Brain microvascular endothelial cell (primary cell): ENCODE data around the gene PRDM5.

Experiments used
- DNase-seq: peaks from one replicate; pipeline ENCODE4 v3.0.0-alpha.2; 2020
- H3K27ac ChIP-seq: fragments of 250-450 bp; sonication (Bioruptor Pico); 2 replicates; pipeline ENCODE4 v1.5.1; 2020; ENCODE audit warnings: mild to moderate bottlenecking, moderate library complexity
- H3K27me3 ChIP-seq: fragments of 250-450 bp; sonication (Bioruptor Pico); replicated peaks from 2 replicates; pipeline ENCODE4 v1.5.1; 2020; ENCODE audit warnings: mild to moderate bottlenecking
- H3K36me3 ChIP-seq: fragments of 250-450 bp; sonication (Bioruptor Pico); replicated peaks from 2 replicates; pipeline ENCODE4 v1.5.1; 2020; ENCODE audit warnings: mild to moderate bottlenecking
- H3K4me3 ChIP-seq: 2 replicates; pipeline ENCODE4 v1.5.1; 2011; ENCODE audit warnings: low read depth, mild to moderate bottlenecking, control low read depth, low read length, moderate library complexity
- in situ Hi-C: cut with HindIII; loops from 2 replicates; pipeline ENCODE4 v1.10.0; 2017; ENCODE audit warnings: low sequenced_read_pairs, low pct_ligation_motif_present
- TF ChIP-seq, protein P1 (sequence below): IDR thresholded peaks from 2 replicates; pipeline ENCODE4 v1.5.1; 2011; ENCODE audit warnings: low read depth, mild to moderate bottlenecking, moderate library complexity, low read length, control low read depth, inconsistent platforms; ENCODE audit errors: missing control alignments

Gene PRDM5

DNA sequence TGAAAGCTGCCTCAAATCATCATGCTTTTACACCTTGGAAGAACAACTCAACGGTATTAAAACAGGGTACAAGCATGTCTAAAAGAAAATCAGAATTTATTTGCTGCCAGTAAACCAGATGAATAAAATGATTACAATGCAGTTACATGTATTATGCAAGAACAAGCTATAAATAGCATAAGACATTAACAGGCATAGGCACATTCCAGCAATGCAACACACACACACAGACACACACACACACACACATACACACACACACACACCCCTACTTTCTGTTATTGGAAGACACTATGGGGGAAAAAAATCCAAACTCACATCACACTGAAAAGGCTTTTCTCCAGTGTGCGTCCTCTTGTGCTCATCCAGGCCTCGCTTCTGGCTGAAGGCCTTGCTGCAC lies 212.5 kb downstream of the PRDM5 start:
- DNase-seq: peak; percentile 24
- Histone ChIP-seq H3K27ac (no peak overlapping the region), H3K4me3 (no peak overlapping the region), H3K27me3 (no peaks in the 10 kb centered on the region), H3K36me3 (no peaks in the 10 kb centered on the region)
- TF ChIP-seq, protein P1, sequence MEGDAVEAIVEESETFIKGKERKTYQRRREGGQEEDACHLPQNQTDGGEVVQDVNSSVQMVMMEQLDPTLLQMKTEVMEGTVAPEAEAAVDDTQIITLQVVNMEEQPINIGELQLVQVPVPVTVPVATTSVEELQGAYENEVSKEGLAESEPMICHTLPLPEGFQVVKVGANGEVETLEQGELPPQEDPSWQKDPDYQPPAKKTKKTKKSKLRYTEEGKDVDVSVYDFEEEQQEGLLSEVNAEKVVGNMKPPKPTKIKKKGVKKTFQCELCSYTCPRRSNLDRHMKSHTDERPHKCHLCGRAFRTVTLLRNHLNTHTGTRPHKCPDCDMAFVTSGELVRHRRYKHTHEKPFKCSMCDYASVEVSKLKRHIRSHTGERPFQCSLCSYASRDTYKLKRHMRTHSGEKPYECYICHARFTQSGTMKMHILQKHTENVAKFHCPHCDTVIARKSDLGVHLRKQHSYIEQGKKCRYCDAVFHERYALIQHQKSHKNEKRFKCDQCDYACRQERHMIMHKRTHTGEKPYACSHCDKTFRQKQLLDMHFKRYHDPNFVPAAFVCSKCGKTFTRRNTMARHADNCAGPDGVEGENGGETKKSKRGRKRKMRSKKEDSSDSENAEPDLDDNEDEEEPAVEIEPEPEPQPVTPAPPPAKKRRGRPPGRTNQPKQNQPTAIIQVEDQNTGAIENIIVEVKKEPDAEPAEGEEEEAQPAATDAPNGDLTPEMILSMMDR: no peak
- in situ Hi-C loops: no loop called here

DNA sequence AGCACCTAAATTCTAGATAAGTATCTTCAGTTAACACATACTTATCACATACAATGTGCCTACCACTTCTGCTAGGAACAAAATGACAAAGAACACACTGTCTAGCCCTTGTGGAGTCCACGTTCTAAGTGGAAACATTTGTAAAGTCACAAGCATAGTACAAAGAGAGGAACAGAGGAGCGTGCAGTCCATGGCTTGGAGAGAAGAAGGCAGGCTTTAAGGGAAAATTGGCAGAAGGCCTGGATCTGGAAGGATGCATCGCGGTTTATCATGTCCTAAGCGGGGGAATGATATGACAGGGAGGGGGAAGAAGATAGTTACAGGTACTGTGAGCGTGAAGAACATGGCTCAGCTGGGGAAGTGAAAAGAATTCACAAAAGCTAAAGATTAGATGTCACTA lies 218.0 kb downstream of the PRDM5 start:
- TF ChIP-seq, protein P1: no peak
- Histone ChIP-seq H3K4me3 (no peak overlapping the region), H3K36me3 (no peaks in the 10 kb centered on the region), H3K27me3 (no peaks in the 10 kb centered on the region), H3K27ac (no peak overlapping the region)
- in situ Hi-C loops: no loop called here
- no peak for DNase-seq

DNA sequence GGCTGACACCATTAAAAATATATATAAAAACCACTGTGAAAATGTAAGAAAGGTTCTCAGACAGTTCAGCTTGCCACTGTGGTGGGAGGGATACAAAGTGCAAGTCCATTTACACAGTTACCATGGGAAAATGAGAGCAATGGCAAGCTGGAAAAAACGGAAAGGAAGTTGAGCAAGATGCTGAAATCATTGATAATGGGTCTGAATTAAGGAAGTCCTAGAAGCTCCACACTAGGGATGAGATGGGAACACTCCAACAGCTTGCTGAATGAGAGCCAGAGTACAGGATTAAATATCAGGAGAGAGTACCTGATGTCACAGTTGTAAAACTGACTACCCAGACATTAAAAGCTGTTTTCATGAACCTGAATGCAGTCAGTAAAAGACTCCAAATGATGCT lies 218.6 kb downstream of the PRDM5 start:
- no peak for DNase-seq
- Histone ChIP-seq H3K27ac (no peak overlapping the region), H3K4me3 (no peak overlapping the region), H3K36me3 (no peaks in the 10 kb centered on the region), H3K27me3 (no peaks in the 10 kb centered on the region)
- in situ Hi-C loops: no loop called here
- TF ChIP-seq, protein P1: no peak

DNA sequence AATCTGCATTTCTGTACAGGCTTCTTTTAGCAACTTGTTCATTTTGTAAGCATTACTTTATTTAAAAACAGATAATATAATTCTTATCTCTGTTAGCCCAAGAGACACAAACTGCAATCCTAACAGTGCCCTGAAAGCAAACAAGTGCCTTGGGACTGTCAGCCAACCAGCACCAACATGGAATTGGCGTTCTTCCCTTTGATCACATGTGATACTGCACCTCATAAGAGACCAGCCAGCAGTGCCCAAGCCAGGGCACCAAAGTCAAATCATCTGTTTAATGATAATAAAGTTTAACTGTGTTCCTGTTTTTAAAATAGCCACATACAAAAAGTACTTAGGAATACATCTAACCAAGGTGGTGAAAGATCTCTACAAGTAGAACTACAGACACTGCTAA lies 223.2 kb downstream of the PRDM5 start:
- Histone ChIP-seq H3K27me3 (no peaks in the 10 kb centered on the region), H3K27ac (no peak overlapping the region), H3K36me3 (no peaks in the 10 kb centered on the region), H3K4me3 (no peak overlapping the region)
- TF ChIP-seq, protein P1: no peak
- no peak for DNase-seq
- in situ Hi-C loops: no loop called here

DNA sequence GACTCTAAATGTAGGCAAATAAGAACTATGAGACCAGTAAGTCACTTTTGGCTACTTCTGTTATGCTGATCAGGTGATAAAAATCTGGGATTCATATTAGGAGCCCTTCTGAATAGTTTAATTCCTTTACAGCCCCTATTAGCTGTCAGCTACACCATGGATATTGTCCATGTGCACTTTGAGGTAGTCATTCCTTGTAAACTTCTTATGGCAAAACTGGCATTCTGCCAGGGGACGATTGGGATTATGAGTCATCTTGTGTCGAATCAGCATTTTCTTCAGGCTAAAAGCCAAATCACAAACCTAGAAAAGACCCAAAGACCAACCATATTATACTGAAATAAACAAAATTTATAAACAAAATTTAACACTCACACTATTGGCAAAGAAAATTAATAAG lies 227.6 kb downstream of the PRDM5 start:
- peak; percentile 62 for DNase-seq
- TF ChIP-seq, protein P1: no peak
- in situ Hi-C loops: no loop called here
- no peaks in the 10 kb centered on the region for H3K27me3 ChIP-seq
- H3K27ac ChIP-seq: no peak overlapping the region
- no peak overlapping the region for H3K4me3 ChIP-seq
- no peaks in the 10 kb centered on the region for H3K36me3 ChIP-seq

DNA sequence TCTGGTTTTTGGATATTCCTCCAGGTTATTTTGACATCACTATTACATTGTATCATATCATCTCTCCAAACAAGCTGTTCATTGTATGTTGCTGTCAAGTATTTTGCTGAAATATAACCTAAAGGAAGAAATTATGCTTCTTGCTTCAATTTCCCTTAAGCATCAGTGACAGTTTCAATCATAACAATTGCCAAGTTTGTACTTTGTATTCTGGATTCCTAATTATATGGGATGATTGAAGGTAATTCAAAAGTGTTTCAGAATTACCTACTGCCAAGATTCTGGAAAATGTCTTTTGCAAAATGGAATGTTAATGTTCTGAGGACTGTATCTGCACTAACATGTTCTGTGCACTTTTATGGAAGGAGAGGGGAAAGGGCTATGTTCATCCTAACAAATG lies 228.7 kb downstream of the PRDM5 start:
- no peaks in the 10 kb centered on the region for H3K27me3 ChIP-seq
- no peak for DNase-seq
- no peak overlapping the region for H3K4me3 ChIP-seq
- TF ChIP-seq, protein P1: no peak
- no peaks in the 10 kb centered on the region for H3K36me3 ChIP-seq
- H3K27ac ChIP-seq: no peak overlapping the region
- in situ Hi-C loops: no loop called here
